ENCODE data around the gene MYH15.

The MYH15 gene

GRCh38 chr3:108509871-108510270, 525 bp downstream of the MYH15 start:
- no peak for DNase-seq (ENCODE audit: low read depth)

GRCh38 chr3:108509263-108509662, 1.1 kb downstream of the MYH15 start:
- no peak for DNase-seq (ENCODE audit: low read depth)

GRCh38 chr3:108507902-108508301, 2.5 kb downstream of the MYH15 start:
- DNase-seq (ENCODE audit: low read depth), result no peak

GRCh38 chr3:108505811-108506210, 4.6 kb downstream of the MYH15 start:
- DNase-seq (ENCODE audit: low read depth), result no peak

- DNase-seq (ENCODE audit: low read depth), result no peak
These were observed 6.7 kb downstream of the MYH15 start for GRCh38 chr3:108503722-108504121.

- DNase-seq (ENCODE audit: low read depth), result no peak
These were observed 8.9 kb downstream of the MYH15 start for GRCh38 chr3:108501535-108501934.

GRCh38 chr3:108500728-108501127, 9.7 kb downstream of the MYH15 start:
- DNase-seq (ENCODE audit: low read depth), result no peak

- DNase-seq (ENCODE audit: low read depth), result no peak
These were observed 13.1 kb downstream of the MYH15 start for GRCh38 chr3:108497271-108497670.

GRCh38 chr3:108495717-108496116, 14.7 kb downstream of the MYH15 start:
- no peak for DNase-seq (ENCODE audit: low read depth)

GRCh38 chr3:108494906-108495531, 15.4 kb downstream of the MYH15 start:
- no peak for DNase-seq (ENCODE audit: low read depth)

GRCh38 chr3:108493862-108494261, 16.5 kb downstream of the MYH15 start:
- DNase-seq (ENCODE audit: low read depth), result no peak

GRCh38 chr3:108491456-108491855, 18.9 kb downstream of the MYH15 start:
- no peak for DNase-seq (ENCODE audit: low read depth)

GRCh38 chr3:108489776-108490175, 20.6 kb downstream of the MYH15 start:
- DNase-seq (ENCODE audit: low read depth), result peak; percentile 7

GRCh38 chr3:108488631-108489030, 21.8 kb downstream of the MYH15 start:
- no peak for DNase-seq (ENCODE audit: low read depth)

- DNase-seq (ENCODE audit: low read depth), result no peak
These were observed 23.0 kb downstream of the MYH15 start for GRCh38 chr3:108487439-108487838.

- no peak for DNase-seq (ENCODE audit: low read depth)
These were observed 23.5 kb downstream of the MYH15 start for GRCh38 chr3:108486941-108487340.

GRCh38 chr3:108486338-108486737, 24.1 kb downstream of the MYH15 start:
- DNase-seq (ENCODE audit: low read depth), result no peak

GRCh38 chr3:108485146-108485545, 25.2 kb downstream of the MYH15 start:
- DNase-seq (ENCODE audit: low read depth), result no peak

GRCh38 chr3:108479224-108479623, 31.2 kb downstream of the MYH15 start:
- no peak for DNase-seq (ENCODE audit: low read depth)

- peak; percentile 31 for DNase-seq (ENCODE audit: low read depth)
These were observed 32.8 kb downstream of the MYH15 start for GRCh38 chr3:108477511-108478147.

- DNase-seq (ENCODE audit: low read depth), result no peak
These were observed 35.1 kb downstream of the MYH15 start for GRCh38 chr3:108475220-108475782.

GRCh38 chr3:108474581-108474980, 35.8 kb downstream of the MYH15 start:
- DNase-seq (ENCODE audit: low read depth), result no peak

GRCh38 chr3:108473711-108474110, 36.7 kb downstream of the MYH15 start:
- DNase-seq (ENCODE audit: low read depth), result no peak

All from activated gamma-delta T cell treated with anti-CD3 and anti-CD28 coated beads, Interleukin-2, amount 50 U/mL, for 16 hours (primary cell).